CD4-positive, alpha-beta T cell treated with Interleukin-1 beta for 1 hour (primary cell): ENCODE measurements around the gene NRXN2.
"Not testable (repeated sequence)": the region's sequence is repeated elsewhere in the genome, so short reads cannot be mapped to it uniquely, and the experiment has no call there.

Source experiments
- DNase-seq, 2 donors: peaks; one replicate each; pipeline ENCODE4 v3.0.0-alpha.2; 2020 to 2022

Gene NRXN2

DNA sequence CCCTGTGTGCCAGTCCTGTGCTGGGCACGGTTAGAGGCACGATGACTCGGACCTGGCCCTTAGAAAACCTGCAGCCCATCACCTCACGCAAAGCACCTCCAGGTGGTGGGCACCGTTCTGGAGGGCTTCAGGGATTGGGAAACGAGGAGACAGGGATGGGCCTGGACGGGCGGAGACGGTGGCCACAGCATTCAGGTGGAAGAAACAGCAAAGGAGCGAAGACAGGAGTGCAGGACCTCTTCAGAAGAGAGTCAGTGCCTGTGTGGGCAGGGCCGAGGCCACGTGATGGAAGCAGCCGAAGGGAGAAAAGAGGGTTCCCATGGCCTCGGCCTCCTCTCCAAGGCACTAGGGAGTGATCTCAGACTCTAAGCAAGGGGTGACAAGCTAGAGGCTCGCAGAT is 140.1 kb downstream of the NRXN2 start:
- no peak for DNase-seq

DNA sequence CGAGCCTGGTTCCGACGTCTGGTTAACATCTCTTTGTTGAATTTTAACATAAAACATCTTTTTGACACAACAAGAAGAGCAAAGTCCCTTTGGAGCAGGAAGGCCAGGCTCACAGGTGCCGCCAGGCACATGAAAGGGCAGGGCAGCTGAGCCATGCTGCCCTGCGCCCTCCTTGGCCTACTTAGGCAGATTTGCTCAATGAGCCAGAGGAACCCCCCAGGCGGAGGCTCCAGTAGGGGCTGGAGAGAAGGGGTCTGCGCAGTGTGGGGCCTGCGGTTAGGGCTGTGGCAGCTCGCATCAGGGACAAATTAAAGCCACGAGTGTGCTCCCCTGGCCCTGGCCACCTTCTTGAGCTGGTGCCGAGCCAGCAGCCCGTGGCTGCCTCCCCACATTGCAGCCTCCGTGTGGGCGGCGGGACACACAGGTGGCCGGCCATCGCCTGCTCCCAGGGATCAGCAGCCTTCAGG is 141.9 kb downstream of the NRXN2 start:
- DNase-seq: no peak

DNA sequence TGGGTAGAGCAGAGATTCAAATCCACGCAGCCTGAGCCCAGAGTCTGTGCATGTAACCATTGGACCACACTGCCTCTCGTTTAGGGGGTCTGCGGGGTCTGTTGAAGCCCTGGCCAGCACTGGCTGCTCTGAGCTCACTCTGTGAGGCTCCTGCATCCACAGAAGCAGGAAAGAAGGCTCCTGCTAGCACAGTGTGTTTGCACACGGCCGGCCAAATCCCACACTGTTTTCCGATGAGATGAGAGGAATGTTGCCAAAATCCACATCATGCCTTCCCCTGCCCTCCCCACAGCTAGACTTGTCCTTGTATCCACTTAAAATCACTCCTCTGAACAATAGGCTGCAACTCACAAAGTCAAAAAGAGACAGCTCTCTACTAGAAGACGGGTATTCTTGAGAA is 142.6 kb downstream of the NRXN2 start:
- DNase-seq: no peak

GRCh38 chr11:64577202-64577601 is 145.8 kb downstream of the NRXN2 start:
- no peak for DNase-seq

DNA sequence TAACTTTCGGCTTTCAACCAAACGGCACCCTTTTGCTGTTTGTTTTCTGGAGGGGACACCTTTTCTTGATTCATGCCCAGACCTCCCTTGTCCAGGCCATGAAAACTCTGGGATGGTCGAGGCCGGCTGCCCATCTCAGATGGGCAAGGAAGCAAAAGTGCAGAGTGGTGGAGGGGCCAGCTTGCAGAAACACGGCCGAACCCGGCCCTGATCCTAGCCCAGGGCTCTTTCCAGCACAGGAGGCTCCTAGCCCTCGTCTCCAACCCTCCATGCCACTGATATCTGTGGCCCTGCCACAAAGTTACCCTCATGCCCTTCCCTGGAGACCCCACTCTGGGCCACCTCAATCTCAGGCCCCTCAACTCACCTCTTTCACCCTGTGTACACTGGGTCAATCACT is 150.9 kb downstream of the NRXN2 start:
- no peak for DNase-seq

- DNase-seq: no peak
Measured at GRCh38 chr11:64571410-64572091, 151.4 kb downstream of the NRXN2 start.

DNA sequence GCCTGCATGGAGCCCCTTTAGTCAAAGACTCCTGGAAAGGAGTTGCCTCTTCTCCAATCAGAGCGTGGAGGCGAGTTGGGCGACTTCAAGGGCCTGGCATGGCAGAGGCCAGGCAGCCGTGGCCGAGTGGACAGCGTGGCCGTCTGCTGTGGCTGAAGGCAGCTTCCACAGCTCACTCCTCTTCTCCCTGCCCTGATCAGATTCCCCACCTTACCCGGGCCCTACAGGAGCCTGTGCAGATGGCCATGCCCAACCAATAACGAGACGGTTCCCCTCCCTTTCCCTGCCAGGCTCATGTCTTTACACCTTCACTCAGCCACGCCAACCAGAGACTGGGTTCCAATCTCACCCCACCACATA is 152.0 kb downstream of the NRXN2 start:
- DNase-seq: no peak

DNA sequence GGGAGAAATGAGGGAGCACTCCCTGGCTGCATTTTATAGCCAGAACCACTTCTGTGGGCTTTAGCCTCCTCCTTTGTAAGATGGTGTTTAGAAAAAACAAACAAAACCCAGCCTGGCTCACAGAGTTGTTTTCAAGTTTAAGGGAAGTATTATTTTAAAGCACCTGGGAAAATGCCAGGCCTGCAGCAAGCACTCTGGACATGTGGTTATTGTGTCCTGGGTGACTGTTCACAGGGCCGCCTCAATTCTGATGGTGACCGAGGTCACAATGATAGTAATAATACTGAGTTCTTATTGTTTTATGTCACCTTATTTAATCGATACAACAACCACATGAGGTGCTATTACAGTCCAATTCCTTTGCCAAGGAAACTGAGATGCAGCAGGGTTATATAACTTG is 152.7 kb downstream of the NRXN2 start:
- DNase-seq: no peak

GRCh38 chr11:64569300-64569970 is 153.6 kb downstream of the NRXN2 start:
- DNase-seq: no peak

DNA sequence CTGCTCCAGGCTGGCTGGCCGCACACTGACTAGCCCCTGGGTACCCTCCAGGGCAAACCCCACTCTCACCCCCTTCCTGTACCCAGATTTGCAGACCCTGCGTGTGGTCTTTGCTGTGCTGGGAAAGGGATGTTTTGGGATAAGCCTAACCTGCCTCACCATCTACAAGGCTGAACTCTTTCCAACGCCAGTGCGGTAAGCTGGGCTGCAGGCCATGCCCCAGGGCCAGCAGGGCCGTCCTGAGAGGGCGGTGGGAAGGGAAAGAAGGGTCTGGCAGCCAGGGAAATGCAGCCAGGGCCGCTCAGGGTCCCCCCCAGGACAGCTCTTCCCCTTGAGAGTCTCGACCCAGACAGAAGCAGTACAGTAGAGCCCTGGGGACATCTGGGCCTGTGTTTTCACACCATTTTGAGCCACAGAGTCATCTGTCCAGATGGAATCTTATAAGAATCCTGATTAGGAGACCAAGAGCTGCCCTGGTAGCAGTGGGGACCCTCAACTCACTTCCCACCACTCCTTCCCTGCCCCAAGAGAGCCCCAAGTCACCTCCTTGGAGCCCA is 154.3 kb downstream of the NRXN2 start:
- DNase-seq: no peak

GRCh38 chr11:64568041-64568571 is 154.9 kb downstream of the NRXN2 start:
- no peak for DNase-seq

DNA sequence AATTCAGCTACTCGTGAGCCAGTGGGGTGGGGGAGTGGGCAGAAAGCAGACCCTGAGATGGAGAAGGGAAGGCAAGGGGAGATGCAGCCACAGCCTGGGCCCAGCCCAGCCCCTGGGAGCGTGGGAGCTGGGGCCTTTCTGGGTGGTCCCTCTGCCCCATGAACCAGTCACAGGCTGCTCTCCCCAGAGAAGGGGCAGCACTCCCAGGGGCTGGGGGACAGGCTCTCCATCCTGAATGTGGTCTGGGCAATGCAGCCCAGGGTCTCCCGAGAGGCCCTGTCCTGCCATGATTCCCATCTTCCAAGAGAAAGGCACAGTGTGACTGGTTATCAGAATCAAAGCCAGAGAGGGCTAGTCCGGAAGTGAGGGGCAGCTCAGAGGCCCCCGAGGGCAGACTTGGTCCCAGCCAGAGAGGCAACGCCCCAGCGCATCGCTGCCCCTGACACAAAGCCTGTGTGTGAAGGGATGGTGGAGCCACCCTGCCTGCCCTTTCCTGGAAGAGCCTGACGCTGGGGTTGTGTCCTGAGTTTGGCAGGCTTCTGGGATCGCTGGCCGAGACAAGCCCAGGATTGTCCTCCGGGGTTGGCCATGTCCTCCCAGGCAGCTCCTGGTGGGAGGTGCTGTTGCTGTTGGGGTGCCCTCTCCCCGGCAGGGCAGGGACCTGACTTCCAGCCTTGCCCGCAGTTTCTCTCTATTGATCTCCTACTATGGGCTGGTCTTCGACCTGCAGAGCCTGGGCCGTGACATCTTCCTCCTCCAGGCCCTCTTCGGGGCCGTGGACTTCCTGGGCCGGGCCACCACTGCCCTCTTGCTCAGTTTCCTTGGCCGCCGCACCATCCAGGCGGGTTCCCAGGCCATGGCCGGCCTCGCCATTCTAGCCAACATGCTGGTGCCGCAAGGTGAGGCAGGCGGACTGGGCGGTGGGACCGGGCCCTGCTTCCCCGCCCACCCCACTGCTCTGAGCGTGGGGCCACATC is 155.8 kb downstream of the NRXN2 start:
- no peak for DNase-seq

DNA sequence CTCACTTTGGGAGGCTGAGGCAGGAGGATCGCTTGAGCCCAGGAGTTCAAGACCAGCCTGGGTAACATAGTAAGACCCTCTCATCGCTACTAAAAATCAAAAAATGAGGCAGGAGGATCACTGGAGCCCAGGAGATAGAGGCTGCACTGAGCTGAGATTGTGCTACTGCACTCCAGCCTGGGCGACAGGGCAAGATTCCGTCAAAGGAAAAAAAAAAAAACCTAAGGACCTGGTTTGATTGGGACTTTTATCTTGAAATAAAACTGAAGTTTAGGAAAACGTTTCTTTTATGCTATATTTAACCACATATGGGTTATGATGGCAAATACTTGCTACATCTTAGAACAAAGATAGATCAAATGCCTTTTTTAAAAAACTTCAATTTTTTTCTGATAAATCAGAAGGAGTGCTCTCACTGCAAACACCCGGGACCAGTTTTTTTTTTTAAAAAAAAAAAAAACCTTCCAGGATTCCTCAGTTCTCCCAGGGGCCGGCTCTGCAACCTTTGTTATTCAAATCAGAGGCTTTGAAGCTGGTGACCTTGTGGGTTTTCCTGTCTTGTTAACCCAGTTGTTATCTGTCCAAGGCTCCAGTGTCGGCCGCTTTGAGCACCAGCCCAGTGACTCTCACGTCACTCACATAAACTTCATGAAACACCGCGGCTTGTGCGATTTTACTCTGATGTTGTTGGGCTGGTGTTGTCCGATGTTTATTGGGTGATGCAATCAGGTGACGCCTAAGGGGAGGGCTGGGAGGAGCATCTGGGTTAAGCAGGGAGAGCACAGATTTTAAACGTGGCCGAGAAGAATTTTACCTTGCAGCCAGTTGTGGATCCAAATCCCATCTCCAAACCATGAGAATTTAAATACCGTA is 156.7 kb downstream of the NRXN2 start:
- DNase-seq: peak in 1 of 2 donors; percentile 19

DNA sequence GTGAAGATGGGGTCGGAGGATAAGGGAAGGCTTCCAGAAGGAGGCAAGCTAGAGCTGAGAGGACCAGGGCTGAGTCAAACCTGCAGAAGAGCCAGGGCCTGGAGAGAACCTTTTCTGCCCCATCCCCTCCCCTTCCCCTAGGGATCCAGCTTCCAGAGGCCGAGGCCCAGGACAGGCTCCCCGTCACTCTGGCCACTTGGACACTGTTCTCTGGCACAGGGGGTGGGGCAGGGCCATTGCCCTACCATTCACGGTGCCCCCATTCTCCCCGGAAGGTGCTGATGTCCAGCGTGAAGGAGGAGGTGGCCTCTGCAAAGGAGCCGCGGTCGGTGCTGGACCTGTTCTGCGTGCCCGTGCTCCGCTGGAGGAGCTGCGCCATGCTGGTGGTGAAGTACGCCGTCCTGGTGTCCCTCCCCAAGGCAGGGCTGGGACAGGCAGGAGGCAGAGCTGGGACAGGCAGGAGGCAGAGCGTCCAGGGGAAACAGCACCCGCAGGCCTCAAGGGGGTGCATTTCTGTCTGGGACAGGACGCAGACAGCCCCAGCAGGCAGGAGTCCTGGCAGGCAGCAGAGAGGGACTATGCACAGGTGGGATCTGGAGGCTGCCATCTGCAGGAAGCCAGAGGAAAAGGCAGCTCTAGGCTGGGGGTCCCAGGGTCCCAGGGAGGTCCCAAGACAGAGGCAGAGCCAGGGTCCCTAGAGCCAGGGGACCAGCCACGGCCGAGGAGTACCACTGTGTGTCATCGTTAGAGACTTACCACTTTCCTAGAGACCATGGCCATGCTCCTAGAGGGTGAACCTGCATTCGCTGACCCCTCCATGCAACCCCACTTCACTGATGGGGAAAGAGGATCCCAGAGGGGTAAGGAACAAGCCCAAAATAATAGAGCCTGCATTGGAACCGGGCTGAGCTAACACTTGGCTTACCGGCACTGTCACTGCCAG is 157.8 kb downstream of the NRXN2 start:
- DNase-seq: no peak

- no peak for DNase-seq
Measured at GRCh38 chr11:64564419-64564818, 158.6 kb downstream of the NRXN2 start.

- no peak for DNase-seq
Measured at GRCh38 chr11:64563966-64564365, 159.0 kb downstream of the NRXN2 start.

GRCh38 chr11:64562723-64563351 is 160.2 kb downstream of the NRXN2 start:
- DNase-seq: no peak

- no peak for DNase-seq
Measured at GRCh38 chr11:64561984-64562722, 160.8 kb downstream of the NRXN2 start.

GRCh38 chr11:64561429-64561828 is 161.6 kb downstream of the NRXN2 start:
- DNase-seq: not testable (repeated sequence)
